GM10847 (cell line): ENCODE measurements around the gene CHSY3.

Experiments used
- POLR2A ChIP-seq: IDR thresholded peaks from 2 replicates; pipeline ENCODE4 v1.6.1; 2011; ENCODE audit not compliant: insufficient read length; ENCODE audit errors: extremely low read depth

The CHSY3 gene

DNA sequence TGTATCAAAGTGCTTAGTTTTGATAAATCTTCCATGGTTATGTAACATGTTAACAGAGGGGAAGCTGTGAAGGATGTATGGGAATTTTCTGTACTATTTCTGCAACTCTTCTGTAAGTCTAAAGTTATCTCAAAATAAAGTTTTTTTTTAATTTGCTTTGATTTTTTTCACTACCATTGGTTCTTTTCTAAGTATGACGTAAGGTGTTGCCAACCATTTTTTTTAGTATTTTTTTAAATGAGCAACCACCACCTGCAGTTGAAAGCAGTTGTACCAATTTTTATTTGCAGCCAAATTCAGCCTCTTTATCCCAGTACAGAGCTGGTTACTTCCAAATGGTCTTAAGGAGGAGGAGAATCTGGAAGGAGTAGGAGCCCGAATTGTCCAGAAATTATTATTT, 192.2 kb downstream of the CHSY3 start:
- TF ChIP-seq POLR2A: no peak

DNA sequence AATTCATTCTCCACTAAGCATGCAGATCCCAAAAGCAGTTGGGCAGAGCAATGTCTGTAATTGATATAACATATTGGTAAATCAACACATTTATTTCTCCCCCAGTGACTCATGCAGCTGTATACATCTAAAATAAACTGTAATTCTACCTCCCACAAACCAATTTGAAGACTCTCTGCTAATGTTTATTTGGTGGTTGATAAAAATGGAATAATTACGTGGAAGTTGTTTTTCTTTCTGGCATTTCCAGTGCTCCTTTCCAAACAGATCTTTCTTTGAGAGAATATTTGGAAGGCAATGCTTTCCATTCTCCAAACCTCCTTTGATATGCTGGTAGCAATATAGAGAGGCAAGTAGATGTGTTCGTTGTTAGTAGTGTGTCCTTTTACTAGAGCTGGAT, 194.7 kb downstream of the CHSY3 start:
- TF ChIP-seq POLR2A: no peak

DNA sequence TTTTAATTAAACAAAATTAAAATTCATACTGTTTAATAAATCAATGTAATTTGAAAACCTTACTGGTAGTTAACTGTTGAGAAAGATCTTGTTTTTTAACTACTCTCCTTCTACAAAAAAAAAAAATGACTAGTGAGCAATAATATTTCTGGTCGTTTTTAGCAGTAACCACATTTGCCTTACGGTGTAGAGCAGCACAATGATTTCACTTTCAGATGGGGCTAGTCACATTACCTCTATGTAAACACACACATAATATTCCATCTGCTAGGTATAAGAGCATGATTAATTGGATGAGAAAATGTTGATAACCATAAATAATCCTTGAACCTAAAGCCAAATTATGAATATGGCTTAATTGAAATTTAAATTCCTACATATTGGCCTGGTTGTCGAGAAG, 198.1 kb downstream of the CHSY3 start:
- TF ChIP-seq POLR2A: no peak

DNA sequence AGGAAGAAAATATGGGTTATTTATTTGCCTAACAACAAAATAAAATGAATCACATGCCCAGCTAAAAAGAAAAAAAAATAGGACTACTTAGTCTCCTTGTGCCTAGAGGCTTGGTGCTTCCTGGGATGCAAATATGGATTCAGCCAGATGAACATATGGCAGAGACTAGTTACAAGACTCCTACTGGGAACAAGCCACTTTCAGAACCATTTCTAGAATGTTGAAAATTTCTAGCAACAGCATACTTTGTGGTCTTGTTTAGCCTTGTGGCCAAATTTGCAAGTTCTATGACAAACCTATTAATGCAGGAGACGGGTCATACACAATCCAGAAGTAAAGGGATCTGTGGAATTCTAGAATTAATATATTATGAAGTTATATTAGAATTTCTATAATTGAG, 198.7 kb downstream of the CHSY3 start:
- no peak for TF ChIP-seq POLR2A

DNA sequence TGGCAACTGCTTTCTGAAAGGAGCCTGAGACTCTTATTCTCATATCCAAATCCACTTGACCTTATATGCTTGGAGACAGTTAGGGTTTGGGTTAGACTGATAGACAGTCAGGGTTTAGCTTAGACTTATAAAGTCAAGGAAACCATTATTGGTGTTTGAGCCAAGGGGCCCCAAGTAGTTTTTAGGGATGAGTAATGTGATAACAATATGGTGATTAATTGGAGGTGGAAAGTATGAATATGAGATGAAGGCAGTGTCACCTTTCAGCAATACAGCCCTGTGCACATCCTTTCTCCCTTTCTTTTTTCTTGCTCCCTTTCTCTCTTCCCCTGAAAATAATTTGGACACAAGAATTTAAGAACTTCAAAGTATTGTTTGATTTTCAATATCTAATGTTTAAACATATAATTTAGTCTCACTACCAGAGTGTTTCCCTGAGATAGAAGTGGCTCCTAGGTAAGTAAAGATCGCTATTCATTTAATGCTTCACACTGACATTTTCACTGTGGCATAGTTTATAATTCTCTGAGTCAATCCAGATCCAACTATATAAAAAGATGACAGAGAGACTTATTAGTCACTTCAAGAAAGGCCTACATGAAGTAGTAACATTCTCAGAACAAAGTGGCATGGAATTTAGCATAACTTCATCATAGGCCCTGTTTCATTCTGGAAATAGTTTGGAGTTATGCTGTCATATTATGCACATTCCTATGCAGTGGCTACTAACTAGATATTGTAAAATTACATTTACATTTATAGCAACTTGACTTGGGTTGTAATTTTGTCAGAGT, 200.8 kb downstream of the CHSY3 start:
- TF ChIP-seq POLR2A: no peak

DNA sequence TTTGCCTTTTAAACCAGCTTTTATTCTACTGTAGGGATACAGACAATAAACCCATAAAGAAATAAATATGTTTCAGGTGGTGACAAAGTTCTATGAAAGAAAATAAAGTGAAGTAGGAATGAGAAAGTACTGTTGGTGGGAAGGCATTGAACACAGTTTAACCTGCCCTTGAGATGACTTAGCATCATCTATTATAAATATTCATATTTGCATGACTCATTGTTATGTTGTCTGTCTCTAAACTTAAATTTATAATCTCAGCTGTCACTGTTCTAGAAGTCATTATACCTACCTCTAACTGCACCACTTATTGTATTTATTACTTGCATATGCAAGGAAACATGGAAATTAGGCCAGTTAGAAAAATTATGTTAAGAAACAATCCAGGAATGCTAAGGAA, 202.2 kb downstream of the CHSY3 start:
- no peak for TF ChIP-seq POLR2A

DNA sequence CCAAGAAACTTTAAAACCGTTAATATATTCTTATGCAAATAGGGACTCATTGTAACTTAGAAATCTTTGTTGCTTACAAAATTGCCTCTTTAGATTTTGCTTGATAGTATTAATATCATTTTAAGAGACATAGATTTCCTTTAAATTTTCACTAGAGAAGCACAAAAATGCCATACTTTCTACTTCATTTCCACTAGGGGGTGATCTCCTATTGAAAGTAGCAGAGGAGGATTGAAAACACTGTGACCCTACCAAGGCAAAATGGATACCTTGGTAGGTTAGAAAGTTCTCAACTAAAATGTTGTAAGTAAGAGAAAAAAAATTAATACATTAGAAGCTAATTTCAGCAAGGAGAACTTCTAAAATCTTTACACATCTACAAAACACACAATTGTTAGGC, 204.9 kb downstream of the CHSY3 start:
- no peak for TF ChIP-seq POLR2A

DNA sequence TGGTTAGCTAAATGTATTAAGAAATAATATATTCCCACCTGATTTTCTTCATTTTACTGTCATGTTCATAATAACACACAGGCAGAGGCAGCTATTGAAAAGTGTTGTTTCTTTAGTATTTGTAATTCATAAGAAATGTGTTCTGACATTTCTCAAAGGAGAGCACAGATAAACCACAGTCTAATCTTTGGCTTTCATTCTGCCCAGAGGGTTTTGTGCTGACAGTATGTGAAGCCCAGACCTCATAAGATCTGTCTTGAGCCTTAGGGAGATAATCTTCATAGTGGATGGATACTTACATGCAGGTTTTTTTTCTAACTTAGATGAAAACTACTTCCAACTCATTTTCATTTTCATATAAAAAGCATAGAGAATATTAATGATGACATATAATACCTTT, 206.1 kb downstream of the CHSY3 start:
- no peak for TF ChIP-seq POLR2A

DNA sequence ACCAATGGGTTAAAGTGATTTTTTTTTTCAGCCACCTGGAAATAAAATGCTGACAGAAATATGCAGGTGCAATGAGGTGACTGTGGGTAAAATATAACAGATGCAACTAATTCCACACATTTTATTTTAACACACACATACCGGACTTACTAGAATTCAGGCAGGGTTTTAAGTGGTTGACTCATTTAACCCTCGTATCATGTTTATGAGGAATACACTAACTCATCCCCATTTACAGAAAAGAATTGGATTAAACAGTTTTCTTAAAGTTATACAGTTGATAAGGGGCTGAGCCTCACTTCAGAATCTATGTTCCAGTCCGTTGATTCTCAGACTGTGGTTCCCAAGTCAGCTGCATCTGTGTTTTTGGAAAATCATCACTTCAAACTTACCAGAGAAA, 207.5 kb downstream of the CHSY3 start:
- TF ChIP-seq POLR2A: no peak

DNA sequence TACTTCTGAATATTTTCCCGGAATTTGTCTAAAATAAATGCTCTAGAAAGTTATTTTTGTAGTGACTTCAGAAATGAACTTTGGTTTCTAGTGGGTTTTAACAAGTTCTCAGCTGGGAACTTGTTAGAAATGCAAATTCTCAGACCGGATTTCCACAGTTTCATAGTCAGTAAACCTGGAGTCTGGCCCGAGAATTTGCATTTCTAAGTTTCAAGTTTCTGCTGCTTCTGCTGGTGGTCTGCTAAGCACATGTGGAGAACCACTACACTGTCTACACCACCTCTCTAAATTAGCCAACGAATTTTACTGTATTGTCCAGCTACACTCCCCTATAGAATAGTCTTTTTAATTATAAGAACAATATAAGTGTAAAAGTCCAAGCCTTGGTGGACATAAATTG, 208.0 kb downstream of the CHSY3 start:
- no peak for TF ChIP-seq POLR2A

DNA sequence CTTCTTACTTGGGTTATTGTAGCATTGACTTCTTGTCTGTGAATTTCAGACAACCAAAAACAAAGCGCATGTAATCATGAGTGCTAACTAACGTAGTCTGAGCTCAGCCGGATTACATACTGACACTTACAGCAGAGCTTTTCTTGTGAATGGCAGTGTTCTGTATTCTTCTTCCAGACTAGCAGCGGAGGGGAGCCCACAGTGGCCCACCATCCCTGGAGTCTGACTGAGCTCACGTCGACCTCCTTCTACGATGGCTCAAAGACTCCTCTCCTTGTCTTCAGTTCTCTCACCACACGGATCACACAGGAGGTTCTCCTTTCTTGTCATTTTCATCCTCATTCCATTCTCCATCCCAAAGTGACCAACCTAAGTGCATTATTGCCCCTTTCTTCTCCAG, 211.4 kb downstream of the CHSY3 start:
- TF ChIP-seq POLR2A: no peak

DNA sequence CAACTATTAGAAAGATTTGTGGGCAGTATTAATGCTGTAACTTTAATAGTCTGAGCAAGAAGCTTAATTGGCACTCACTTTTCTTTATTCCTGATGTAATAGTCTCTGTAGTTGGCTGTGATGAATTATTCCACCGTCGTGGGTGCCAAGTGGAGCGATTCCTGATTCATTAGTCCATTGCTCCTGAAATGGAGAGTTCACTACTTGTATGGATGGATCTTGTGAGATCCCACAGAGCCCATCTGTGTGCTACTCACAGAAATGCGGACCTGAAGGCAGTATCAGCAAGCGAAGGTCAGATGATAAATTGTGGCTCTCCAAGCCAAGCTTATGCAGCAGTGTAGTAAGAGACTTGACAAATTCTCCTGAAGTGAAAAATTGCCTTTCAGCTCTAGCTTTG, 212.2 kb downstream of the CHSY3 start:
- TF ChIP-seq POLR2A: no peak

DNA sequence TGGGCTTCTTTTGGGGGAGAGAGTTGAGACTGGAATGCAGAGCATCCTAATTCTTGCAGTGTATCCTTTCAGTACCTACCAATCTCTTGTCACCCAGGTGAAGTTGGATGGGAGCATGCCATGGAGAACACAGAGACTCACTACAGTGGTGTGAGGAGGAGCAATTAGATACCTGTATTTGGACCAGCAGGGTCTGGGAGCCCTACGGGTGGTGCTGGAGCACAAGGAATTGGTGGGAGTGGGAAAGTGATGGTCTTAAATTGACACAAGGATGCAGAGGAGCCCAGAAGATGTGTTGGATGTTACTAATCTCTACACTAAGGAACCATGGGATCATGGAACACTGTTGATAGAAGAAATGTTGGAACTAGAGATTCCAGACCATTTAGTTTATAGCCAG, 212.7 kb downstream of the CHSY3 start:
- no peak for TF ChIP-seq POLR2A

DNA sequence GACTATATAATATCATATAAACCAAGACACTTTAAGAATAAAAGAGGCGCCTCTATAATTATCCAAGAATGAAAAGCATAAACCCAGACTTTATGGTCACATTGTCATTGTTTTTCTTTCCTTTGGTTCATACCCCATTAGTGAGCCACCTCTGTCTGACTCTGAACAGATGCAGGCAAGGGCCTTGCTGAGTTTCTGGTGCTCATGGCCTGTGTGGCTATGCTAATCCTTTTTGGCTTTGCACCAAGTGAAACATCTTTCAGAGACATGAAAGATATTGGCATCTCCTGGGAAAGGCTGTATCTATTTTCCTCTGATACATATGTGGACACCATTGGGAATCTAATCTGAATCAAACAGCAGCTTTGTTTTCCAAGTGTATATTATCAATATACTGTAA, 222.5 kb downstream of the CHSY3 start:
- TF ChIP-seq POLR2A: no peak

DNA sequence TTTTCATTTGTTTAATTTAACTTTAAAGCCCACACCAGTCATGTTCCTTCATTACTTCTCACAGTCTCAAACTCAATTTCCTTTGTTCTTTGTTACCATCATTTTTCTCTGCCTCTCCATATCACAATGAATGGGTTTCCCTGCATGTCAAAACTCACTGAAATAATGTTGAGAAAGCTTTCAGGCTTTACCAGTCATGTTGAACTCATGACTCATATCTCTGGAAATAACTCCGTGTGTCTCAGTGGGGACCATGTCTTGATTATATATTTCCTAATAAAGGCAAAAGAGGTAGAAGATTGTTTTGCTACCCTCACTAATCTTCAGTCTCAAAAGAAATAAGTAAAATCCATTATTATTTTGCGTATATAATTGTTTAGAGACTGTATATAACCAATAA, 231.2 kb downstream of the CHSY3 start:
- TF ChIP-seq POLR2A: no peak

DNA sequence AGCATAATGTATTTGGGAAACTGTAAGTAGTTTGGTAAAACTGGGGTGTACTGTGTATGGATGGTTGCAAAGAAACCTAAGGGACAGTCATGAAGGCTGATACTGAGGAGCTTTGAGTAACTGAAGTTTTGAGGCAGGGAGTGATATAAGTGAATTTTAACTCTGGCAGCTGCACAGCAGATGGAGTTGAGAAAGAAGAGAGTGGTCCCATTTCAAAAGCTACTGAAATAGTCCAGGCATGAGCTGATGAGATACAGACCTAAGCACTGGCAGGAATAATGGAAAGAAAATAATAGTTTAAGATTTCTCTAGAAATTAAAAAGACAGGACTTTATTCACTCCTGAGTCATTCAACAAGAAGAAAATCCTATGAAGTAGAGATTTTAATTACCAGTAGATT, 232.0 kb downstream of the CHSY3 start:
- TF ChIP-seq POLR2A: no peak

DNA sequence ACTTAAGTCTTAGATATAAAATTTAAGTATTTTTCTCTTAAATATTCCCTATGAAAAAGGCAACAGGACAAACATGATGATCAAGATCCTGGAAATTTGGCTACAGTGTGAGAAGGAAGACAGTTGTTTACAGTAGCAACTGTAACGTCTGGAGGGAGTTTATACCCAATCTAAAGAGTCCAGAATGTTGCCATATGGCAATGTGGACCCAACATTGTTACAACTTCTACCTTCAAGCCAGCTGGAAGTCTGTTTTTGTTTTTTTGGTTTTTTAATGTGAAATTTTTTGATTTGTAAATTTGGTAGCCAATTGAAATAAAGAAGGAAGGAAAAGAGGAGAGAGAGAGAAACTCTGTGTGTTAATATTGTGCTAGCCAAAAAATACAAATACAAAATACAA, 233.4 kb downstream of the CHSY3 start:
- no peak for TF ChIP-seq POLR2A
